AG04450 (cell line): ENCODE results near the gene CRTC1. TPM values are rescaled to one million over a fixed set of nuclear protein-coding genes. Genes with fewer than 3 reads are reported as not detected.
"Not testable (repeated sequence)": the region's sequence is repeated elsewhere in the genome, so short reads cannot be mapped to it uniquely, and the experiment has no call there.

Experiments used
- CTCF ChIA-PET: fragments of 300-600, 350-600 bp; formaldehyde crosslinking; extraction: SDS; loops from one replicate; lab custom pipeline; 2022; ENCODE audit warnings: antibody characterized with exemption, inconsistent platforms; lab: Charles Lee
- POLR2A ChIA-PET: fragments of 350-600 bp; formaldehyde crosslinking; extraction: SDS; loops from one replicate; lab custom pipeline; 2021; ENCODE audit warnings: antibody characterized with exemption, inconsistent platforms; lab: Yijun Ruan, JAX
- DNase-seq: peaks from one replicate; pipeline ENCODE4 v3.0.0-alpha.2; 2011; ENCODE audit warnings: low read depth, low spot score
- H3K27ac ChIP-seq: one replicate; pipeline ENCODE4 v1.5.1; 2012; ENCODE audit warnings: low read depth, low read length, control low read depth
- H3K27me3 ChIP-seq: one replicate; pipeline ENCODE4 v1.6.0; 2012; ENCODE audit warnings: low read length; ENCODE audit not compliant: control insufficient read depth, insufficient read depth
- H3K4me3 ChIP-seq: 2 replicates; pipeline ENCODE4 v1.5.1; 2011; ENCODE audit warnings: mild to moderate bottlenecking, low read depth, low read length, control low read depth
- H3K9me3 ChIP-seq: 2 replicates; pipeline ENCODE4 v1.5.1; 2012; ENCODE audit warnings: low read length; ENCODE audit not compliant: control insufficient read depth, insufficient read depth
- polyA plus RNA-seq: library from polyadenylated mRNA; depleted of rRNA; stranded (reverse); fragments of >200 nt; gene quantifications from 2 replicates; pipeline ENCODE4 v1.2.3, GENCODE V29; 2011
- TF ChIP-seq, protein P1 (sequence below): IDR thresholded peaks from 2 replicates; pipeline ENCODE4 v1.5.1; 2011; ENCODE audit warnings: low read depth, low read length, control low read depth, inconsistent platforms

The CRTC1 gene
- polyA plus RNA-seq, 1 experiment = 1.0 TPM

DNA sequence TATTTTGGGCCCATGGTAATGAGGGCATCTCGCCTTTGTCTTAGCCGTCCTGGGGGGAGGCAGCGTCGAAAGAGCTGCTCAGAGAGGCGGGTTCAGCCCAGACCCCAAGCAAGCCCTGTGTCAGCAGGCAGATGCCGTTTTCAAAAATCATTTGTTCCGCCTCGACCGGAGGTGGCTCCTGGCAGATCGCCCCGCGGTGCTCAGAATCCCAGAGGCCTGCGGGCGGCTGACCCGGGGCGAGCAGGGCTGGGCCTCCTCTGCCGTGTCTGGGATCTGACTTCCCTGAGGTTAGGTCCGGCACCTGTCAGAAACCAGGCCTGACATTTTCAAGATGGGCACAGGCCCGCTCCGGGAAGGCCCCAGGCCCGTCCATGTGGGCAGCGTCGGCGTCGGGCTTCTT, 36.1 kb downstream of the CRTC1 start:
- Histone ChIP-seq H3K27me3 (no peaks in the 10 kb centered on the region), H3K4me3 (no peak overlapping the region), H3K27ac (no peak overlapping the region), H3K9me3 (no peaks in the 10 kb centered on the region; the same call in 1 of the 2 replicates)
- DNase-seq = no peak
- POLR2A ChIA-PET = no interaction called here
- TF ChIP-seq, protein P1, sequence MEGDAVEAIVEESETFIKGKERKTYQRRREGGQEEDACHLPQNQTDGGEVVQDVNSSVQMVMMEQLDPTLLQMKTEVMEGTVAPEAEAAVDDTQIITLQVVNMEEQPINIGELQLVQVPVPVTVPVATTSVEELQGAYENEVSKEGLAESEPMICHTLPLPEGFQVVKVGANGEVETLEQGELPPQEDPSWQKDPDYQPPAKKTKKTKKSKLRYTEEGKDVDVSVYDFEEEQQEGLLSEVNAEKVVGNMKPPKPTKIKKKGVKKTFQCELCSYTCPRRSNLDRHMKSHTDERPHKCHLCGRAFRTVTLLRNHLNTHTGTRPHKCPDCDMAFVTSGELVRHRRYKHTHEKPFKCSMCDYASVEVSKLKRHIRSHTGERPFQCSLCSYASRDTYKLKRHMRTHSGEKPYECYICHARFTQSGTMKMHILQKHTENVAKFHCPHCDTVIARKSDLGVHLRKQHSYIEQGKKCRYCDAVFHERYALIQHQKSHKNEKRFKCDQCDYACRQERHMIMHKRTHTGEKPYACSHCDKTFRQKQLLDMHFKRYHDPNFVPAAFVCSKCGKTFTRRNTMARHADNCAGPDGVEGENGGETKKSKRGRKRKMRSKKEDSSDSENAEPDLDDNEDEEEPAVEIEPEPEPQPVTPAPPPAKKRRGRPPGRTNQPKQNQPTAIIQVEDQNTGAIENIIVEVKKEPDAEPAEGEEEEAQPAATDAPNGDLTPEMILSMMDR = no peak
- CTCF ChIA-PET = no interaction called here

DNA sequence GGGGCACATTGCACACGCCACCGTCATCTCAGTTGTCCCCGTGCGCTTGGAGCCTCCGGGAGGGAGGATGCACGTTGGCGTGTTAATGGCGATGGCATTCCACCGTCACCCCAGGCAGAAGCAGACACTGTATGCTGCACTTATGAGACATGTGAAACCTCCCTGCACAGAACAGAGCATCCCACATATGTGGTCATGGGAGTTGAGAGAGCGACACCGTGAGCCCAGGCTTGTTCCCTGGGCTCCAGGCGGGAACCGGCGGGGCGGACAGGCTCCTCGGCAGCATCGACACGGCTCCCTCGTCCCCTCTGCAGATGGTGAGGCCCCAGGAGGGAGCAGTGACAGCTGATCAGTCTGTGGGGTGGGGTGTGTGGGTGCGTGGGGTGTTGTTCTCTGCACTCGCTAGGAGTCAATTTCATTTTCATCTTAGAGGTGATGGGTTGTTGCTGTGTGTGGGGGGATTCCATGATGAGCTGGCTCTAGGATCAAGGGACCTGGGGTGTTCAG, 40.4 kb downstream of the CRTC1 start:
- ChIA-PET CTCF (no interaction called here), POLR2A (interaction anchor here (0.6 kb wide), 1 partner anchor 407 kb away, joined by 4 read pairs; no protein-coding TSS in a partner anchor)
- no peak overlapping the region for H3K4me3 ChIP-seq
- TF ChIP-seq, protein P1 = no peak
- DNase-seq = no peak
- no peaks in the 10 kb centered on the region for H3K27me3 ChIP-seq
- H3K9me3 ChIP-seq = no peaks in the 10 kb centered on the region; the same call in 1 of the 2 replicates
- no peak overlapping the region for H3K27ac ChIP-seq

DNA sequence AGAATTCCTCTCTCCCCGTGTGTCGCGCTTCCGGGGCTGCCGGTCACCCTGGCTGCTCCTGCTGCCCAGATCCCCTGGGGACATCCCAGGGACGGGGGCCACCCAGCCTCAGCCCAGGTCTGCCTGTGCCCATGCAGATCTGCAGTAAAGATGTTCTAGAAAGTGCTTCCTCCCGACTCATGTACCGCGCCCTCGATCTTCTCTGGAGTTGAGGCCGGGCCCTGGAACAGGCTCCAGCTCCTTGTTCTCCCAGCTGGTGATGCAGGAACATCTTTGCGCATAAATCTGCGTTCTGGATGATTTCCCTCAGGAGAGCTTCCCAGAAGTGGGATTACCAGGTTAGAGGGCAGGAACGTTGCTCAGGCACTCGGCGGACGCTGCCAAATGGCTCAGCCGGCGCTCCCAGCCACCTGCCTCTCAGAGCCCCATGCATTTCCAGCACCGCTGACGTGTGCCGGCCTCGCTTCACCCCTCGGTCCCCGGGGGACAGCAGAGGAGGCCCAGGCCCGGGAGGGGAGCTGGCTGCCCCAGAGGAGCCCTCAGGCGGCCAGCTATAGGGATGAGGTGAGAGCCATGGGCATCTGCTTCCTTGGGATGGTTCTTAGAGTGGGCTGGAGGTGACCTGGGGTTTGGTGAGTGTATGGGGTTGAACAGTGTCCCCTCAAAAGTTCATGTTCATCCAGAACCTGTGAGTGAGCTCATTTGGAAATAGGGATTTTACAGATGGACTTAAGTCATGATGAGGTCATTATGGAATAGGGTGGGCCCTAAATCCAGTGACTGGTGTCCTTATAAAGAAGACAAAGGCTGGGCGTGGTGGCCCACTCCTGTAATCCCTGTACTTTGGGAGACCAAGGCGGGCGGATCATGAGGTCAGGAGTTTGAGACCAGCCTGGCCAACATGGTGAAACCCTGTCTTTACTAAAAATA, 42.6 kb downstream of the CRTC1 start:
- Histone ChIP-seq H3K9me3 (no peaks in the 10 kb centered on the region; the same call in 1 of the 2 replicates), H3K4me3 (no peak overlapping the region), H3K27ac (no peak overlapping the region), H3K27me3 (no peaks in the 10 kb centered on the region)
- TF ChIP-seq, protein P1 = no peak
- CTCF ChIA-PET = no interaction called here
- no peak for DNase-seq
- POLR2A ChIA-PET = no interaction called here

DNA sequence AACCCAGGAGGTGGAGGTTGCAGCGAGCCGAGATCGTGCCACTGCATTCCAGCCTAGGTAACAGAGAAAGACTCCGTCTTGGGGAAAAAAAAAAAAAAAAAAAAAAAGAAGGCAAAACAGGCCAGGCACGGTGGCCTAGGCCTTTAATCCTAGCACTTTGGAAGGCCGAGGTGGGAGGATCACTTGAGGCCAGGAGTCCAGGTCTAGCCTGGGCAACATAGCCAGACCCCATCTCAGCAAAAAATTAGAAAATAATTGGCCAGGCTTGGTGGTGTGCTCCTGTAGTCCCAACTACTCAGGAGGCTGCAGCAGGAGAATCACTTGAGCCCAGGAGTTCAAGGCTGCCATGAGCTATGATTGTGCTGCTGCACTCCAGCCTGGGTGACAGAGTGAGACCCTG, 43.4 kb downstream of the CRTC1 start:
- Histone ChIP-seq H3K9me3 (no peaks in the 10 kb centered on the region; the same call in 1 of the 2 replicates), H3K27me3 (no peaks in the 10 kb centered on the region), H3K27ac (no peak overlapping the region), H3K4me3 (no peak overlapping the region)
- TF ChIP-seq, protein P1 = no peak
- DNase-seq = no peak
- POLR2A ChIA-PET = no interaction called here
- CTCF ChIA-PET = no interaction called here

DNA sequence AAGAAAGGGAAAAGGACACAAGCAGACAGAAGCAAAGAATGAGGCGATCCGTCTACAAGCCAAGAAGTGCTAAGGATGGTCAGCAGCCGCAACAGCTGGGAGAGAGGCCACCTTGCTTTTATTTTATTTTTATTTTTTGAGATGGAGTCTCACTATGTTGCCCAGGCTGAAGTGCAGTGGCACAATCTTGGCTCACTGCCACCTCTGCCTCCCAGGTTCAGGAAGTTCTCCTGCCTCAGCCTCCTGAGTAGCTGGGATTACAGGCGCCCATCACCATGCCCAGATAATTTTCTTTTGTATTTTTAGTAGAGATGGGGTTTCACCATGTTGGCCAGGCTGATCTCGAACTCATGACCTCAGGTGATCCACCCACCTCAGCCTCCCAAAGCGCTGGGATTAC, 44.1 kb downstream of the CRTC1 start:
- DNase-seq, H3K9me3 ChIP-seq, H3K27ac ChIP-seq, POLR2A ChIA-PET, H3K27me3 ChIP-seq, H3K4me3 ChIP-seq, CTCF ChIA-PET: not testable (repeated sequence)
